HG02610 (cell line): ENCODE data around the gene MTERF2.

Experiments used
- ATAC-seq: cut with Tn5 transposase; IDR thresholded peaks from one replicate; pipeline ENCODE4 v1.9.1; 2021; ENCODE audit warnings: mild to moderate bottlenecking, moderate library complexity; ENCODE audit not compliant: unreplicated experiment

MTERF2 gene

DNA sequence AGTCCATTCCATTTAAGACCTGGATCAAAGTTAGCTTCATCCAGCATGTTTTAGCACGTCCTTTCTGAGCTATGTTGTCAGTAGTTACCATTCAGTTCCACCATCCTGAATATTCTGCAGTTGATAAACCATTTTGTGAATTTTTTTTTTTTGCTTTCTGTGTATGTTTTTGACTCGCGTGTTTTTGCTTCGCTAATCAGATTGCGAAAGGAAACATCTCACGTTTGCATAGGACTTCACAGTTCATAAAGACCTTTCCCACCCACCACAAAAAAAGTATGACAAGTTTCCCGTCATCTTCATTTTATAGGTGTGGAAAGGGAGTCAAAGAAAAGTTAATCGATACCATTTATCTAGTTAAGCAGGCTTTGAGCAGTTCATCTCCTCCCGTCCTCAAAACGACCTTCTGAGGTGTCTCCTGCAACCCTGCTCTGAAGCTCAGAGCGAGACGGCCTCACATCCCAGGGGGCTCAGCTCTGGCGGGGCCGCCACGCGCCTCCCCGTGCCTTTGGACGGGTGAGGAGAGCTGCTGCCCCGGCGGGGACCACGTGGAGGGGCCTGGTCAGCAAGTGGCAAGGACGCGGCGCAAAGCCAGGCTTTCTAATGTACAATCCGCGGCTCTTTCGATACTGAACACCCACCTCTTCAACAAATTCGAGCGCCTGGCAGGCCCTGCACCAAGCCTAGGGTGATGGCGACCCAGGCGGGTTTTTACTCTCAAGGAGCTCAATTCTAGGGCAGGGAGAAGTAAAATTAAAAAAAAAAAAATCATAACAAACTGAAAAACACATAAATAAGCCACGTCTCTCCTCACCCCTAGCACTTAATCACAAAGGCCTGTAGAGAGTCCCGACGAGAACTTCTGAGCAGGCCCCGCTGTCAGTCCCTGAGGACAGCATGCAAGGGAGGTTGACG lies 32.2 kb downstream of the MTERF2 start:
- no peak for ATAC-seq

DNA sequence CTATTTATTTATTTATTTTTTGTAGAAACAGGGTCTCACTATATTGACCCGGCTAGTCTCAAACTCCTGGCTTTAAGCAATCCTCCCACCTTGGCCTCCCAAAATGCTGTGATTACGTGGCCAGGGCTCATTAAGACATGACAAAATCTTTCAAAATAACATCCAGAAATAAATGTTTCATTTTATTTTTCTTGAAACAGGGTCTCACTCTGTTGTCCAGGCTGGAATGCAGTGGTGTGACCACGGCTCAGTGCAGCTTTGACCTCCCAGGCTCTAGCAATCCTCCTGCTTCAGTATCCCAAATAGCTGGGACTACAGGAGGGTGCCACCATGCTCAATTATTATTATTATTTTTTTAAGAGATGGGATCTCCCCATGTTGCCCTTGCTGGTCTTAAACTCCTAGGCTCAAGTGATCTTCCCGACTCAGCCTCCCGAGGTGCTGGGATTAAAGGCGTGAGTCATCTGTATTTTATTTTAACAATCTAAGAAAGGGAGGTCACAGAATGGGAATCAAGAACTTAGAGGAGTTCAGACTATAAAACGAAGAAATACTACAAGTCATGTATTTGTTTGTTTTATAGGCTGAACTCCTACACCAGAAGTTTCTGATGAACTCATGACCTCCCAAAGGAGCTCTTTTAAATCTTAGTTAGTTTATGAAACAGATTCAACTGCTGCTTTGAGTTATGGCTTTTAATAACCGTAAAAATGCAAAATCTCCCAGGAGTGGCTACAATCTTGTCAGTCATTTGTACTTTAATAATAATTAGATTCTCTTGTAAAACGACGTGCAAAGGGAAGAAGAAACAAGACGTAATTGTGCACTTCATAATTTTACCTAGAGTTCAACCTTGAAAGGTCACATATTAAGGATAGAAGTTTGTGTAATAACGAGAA lies 33.3 kb downstream of the MTERF2 start:
- ATAC-seq: no peak

DNA sequence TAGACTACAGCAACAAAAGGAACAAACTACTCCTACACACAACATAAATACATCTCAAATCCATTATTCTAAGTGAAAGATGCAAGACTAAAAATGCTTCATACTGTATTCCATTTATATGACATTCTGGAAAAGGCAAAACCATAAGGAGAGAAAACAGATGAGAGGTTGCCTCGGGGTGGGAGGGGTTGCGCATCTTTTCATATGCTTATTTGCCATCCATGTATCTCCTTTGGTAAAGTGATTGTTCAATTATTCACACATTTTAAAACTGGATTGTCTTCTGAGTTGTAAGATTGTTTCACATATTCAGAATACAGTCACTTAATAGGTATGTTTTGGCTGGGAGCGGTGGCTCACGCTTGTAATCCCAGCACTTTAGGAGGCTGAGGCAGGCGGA lies 36.4 kb downstream of the MTERF2 start:
- no peak for ATAC-seq

DNA sequence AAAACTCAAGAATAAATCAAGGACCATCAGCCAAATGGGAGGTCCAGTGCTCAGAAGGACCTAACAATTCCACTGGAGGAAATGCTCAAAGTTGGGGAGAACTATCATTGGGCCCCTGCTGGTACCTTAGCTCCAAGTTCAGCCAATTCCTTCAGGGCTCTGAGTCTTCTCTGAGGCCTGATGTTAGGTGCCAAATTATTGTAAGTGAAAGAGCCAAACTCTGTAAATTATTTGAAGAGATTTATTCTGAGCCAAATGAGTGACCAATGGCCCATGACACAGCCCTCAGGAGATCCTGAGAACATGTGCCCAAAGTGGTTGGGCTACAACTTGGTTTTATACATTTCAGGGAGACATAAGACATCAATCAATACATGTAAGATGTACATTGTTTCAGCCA lies 39.5 kb downstream of the MTERF2 start:
- ATAC-seq: no peak

DNA sequence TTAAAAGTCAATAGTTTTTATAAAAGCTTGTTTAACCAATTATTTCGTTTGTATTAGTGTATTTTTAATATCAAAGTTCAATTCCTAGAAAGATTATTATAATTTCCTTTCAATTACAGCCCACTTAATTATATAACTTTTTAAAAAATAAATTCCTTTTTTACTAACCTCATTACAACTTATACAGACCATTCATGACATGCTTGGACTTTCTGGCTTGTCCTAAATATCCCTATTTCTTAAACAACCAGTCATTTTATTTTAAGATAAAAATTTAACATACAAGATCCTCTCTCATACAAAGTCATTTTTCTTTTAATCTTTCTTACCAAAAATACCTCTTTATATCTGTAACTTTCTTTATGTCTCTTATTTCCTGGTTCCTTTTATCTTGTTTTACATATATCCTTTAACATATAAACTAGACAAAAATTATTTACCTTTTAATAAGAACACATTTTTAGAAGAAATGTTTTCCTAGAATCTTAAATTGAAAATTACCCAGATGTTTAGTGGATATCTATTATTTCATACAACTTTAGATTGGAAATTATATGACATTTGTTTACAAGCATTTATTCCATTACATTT lies 41.6 kb downstream of the MTERF2 start:
- no peak for ATAC-seq

GRCh38 chr12:106942775-106943174 lies 44.2 kb downstream of the MTERF2 start:
- ATAC-seq: no peak

DNA sequence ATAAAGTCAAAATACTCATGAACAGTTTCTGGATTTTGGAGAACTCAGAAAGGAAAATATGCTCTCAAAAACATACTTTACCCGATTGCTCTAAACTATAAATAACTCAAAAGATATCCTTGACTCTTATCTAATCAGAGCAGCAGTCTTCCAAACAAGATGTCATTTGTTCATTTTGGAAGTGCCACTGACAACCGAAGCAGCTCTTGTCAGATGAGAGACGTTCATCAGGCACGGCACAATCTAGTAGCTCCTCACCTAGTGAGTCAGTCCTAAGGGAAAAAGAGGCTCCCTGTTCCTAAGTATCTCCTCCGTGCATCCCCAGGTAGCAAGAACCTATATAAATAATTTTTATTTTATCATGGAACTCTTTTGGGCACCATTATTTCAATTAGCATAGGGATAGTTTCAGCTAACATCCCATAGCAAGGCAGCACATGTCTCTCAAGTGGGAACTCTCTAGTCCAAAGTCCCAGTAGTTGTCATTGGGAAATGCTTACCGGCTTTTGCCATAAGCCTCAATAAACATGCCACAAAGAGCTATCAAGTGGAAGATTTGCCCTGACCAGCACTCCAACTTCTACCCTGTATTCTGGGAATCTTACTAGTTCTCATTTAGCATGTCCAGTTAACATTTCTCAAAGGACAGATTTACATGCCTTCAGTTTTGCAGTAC lies 45.3 kb downstream of the MTERF2 start:
- no peak for ATAC-seq

GRCh38 chr12:106934277-106934676 lies 52.7 kb downstream of the MTERF2 start:
- no peak for ATAC-seq
